Natural killer cell (primary cell): ENCODE measurements around the gene FOXC2. TPM values are rescaled to one million over a fixed set of nuclear protein-coding genes. Genes with fewer than 3 reads are reported as not detected.

Experiments used
- ATAC-seq, 3 donors: fragments of 150-1000 bp in 2 of 3; fragments of 200-7000 bp in 1 of 3; cut with Tn5 transposase; 1 replicate in 1 of 3; 2 replicates in 2 of 3; pipeline ENCODE4 v1.10.0; 2021; ENCODE audit warnings: mild to moderate bottlenecking in 2 of 3, moderate library complexity in 2 of 3
- DNase-seq, 2 donors: peaks; one replicate each; pipeline versions ENCODE4 v3.0.0 to v3.0.0-alpha.2; 2013 to 2021; ENCODE audit warnings: mixed read lengths in 1 of 2
- H3K27ac ChIP-seq: one replicate; pipeline ENCODE4 v1.5.1; 2013; ENCODE audit warnings: mild to moderate bottlenecking, low read length
- H3K27me3 ChIP-seq: one replicate; pipeline ENCODE4 v1.6.1; 2013; ENCODE audit warnings: low read length; ENCODE audit not compliant: control insufficient read depth, insufficient read depth
- H3K36me3 ChIP-seq: one replicate; pipeline ENCODE4 v1.6.1; 2013; ENCODE audit warnings: low read length; ENCODE audit not compliant: control insufficient read depth, insufficient read depth
- H3K4me1 ChIP-seq: one replicate; pipeline ENCODE4 v1.6.1; 2013; ENCODE audit warnings: low read length; ENCODE audit not compliant: control insufficient read depth, insufficient read depth
- H3K4me3 ChIP-seq: one replicate; pipeline ENCODE4 v1.5.1; 2013; ENCODE audit warnings: low read length
- H3K9me3 ChIP-seq: one replicate; pipeline ENCODE4 v1.6.1; 2013; ENCODE audit warnings: low read length; ENCODE audit not compliant: control insufficient read depth, insufficient read depth
- H3K27ac Mint-ChIP-seq, 2 donors: one replicate each; pipeline ENCODE4 v1.8.0; 2022; ENCODE audit warnings: mild to moderate bottlenecking in 2 of 2, mixed read lengths in 2 of 2, moderate library complexity in 1 of 2
- H3K27me3 Mint-ChIP-seq, 2 donors: one replicate each; pipeline ENCODE4 v1.8.0; 2022; ENCODE audit warnings: low read depth in 2 of 2, mixed read lengths in 2 of 2
- H3K36me3 Mint-ChIP-seq: one replicate; pipeline ENCODE4 v1.8.0; 2022; ENCODE audit warnings: mixed read lengths
- H3K4me1 Mint-ChIP-seq, 2 donors: one replicate each; pipeline ENCODE4 v1.8.0; 2022; ENCODE audit warnings: mixed read lengths in 2 of 2
- H3K4me3 Mint-ChIP-seq: one replicate; pipeline ENCODE4 v1.8.0; 2022; ENCODE audit warnings: mild to moderate bottlenecking, moderate library complexity, mixed read lengths
- H3K9me3 Mint-ChIP-seq, 2 donors: one replicate each; pipeline ENCODE4 v1.8.0; 2022; ENCODE audit warnings: mixed read lengths in 2 of 2
- CTCF ChIP-seq: fragments of 200-600 bp; IDR thresholded peaks from one replicate; pipeline ENCODE4 v1.8.0; 2022; ENCODE audit warnings: antibody characterized with exemption
- WGBS: methylation state at CpG from one replicate; pipeline ENCODE4 v1.1.7; 2013; ENCODE audit warnings: missing lambda C conversion rate; ENCODE audit not compliant: insufficient coverage; 5-methylcytosine and 5-hydroxymethylcytosine counted together
- intact Hi-C: fragments of 100-400 bp; cut with micrococcal nuclease; formaldehyde crosslinking; loops from one replicate; pipeline ENCODE4 v1.14.2; 2022
- total RNA-seq, 4 donors: library from RNA; stranded (reverse); fragments of 120-200 nt in 1 of 4; gene quantifications; one replicate each; pipeline versions ENCODE4 v1.2.3 to v1.2.4, GENCODE V29; 2013 to 2022

Gene FOXC2
- total RNA-seq, 3 donors from 2014 or later (not counting 1 experiment from before 2014, with no cell fraction given), result 0.14 TPM; not detected in 2

GRCh38 chr16:86537486-86537885, 29.1 kb upstream of the FOXC2 start:
- no peaks in the 10 kb centered on the region for H3K4me1 Mint-ChIP-seq
- H3K27me3 ChIP-seq, result no peaks in the 10 kb centered on the region
- H3K36me3 Mint-ChIP-seq, result no peaks in the 10 kb centered on the region
- no peak overlapping the region for H3K4me3 Mint-ChIP-seq
- ATAC-seq (no peak), DNase-seq (no peak)
- peaks cover 44% of the 10 kb centered on the region for H3K36me3 ChIP-seq
- no peaks in the 10 kb centered on the region for H3K9me3 ChIP-seq
- H3K4me1 ChIP-seq, result no peaks in the 10 kb centered on the region
- no peak overlapping the region for H3K27ac Mint-ChIP-seq
- no peak for TF ChIP-seq CTCF
- no peaks in the 10 kb centered on the region for H3K27me3 Mint-ChIP-seq
- H3K4me3 ChIP-seq, result no peak overlapping the region
- no peak overlapping the region for H3K27ac ChIP-seq
- WGBS, result 98% methylated on average over 4 of the region's 4 CpGs
- no peaks in the 10 kb centered on the region for H3K9me3 Mint-ChIP-seq
- intact Hi-C loops, result no loop called here

GRCh38 chr16:86538196-86538780, 28.3 kb upstream of the FOXC2 start:
- Mint-ChIP-seq H3K4me3 (no peak overlapping the region), H3K4me1 (no peaks in the 10 kb centered on the region), H3K36me3 (no peaks in the 10 kb centered on the region), H3K9me3 (no peaks in the 10 kb centered on the region), H3K27ac (no peak overlapping the region), H3K27me3 (no peaks in the 10 kb centered on the region)
- ATAC-seq (no peak), DNase-seq (no peak)
- Histone ChIP-seq H3K4me3 (no peak overlapping the region), H3K27ac (no peak overlapping the region), H3K9me3 (no peaks in the 10 kb centered on the region), H3K36me3 (peaks cover 45% of the 10 kb centered on the region), H3K27me3 (no peaks in the 10 kb centered on the region), H3K4me1 (no peaks in the 10 kb centered on the region)
- no peak for TF ChIP-seq CTCF
- intact Hi-C loops, result no loop called here
- 96% methylated on average over 17 of the region's 17 CpGs for WGBS

DNA sequence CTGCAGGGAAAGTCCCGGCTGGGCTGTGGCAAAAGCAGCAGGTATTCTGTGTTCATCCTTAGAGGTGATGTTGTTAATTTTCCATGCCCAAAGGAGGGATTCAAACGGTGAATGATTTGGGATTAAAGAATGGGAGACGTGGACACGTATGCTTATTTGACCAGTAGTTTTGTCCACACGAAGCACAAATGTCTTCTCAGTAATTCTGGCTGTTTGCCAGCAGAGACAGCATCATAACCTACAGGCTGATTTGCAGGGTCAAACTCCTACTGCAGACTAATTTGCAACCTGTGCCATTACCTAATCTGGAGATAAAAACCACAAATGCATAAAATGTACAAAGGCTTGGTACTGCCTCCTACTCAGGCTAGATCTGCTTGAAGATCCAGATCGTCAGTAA, 25.7 kb upstream of the FOXC2 start:
- no peak for ATAC-seq
- Mint-ChIP-seq H3K27ac (no peak overlapping the region), H3K36me3 (peaks cover 10% of the 10 kb centered on the region), H3K4me1 (peaks cover 0 to 4% of the 10 kb centered on the region in 2 donors), H3K4me3 (no peak overlapping the region), H3K9me3 (no peaks in the 10 kb centered on the region), H3K27me3 (no peaks in the 10 kb centered on the region)
- no peak overlapping the region for H3K27ac ChIP-seq
- WGBS, result 91% methylated on average over 6 of the region's 6 CpGs
- DNase-seq, result no peak
- H3K4me3 ChIP-seq, result no peak overlapping the region
- no peak for TF ChIP-seq CTCF
- H3K36me3 ChIP-seq, result peaks cover 55% of the 10 kb centered on the region
- H3K4me1 ChIP-seq, result no peaks in the 10 kb centered on the region
- no peaks in the 10 kb centered on the region for H3K27me3 ChIP-seq
- intact Hi-C loops, result no loop called here
- H3K9me3 ChIP-seq, result no peaks in the 10 kb centered on the region

DNA sequence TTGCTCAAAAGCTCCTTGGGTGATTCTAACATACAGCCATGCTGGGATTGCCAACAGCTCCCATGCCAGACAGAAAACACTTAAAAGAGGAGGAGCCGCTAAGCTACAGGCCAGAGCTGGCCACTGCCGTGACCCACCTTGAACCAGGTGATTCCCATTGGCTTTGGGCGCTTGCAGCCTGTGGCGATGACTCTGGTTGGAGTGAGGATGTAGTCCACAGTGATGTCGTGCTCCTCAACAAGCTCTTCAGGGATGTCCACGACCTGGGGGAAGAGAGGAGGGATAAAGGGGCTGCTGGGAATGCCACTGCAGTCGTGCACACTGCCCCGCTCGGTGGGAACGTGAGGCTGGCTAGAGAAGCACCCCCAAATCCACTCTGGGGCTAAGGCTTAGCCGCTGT, 25.1 kb upstream of the FOXC2 start:
- DNase-seq (no peak), ATAC-seq (no peak)
- Mint-ChIP-seq H3K4me1 (peaks cover 0 to 4% of the 10 kb centered on the region in 2 donors), H3K9me3 (no peaks in the 10 kb centered on the region), H3K27ac (no peak overlapping the region), H3K27me3 (no peaks in the 10 kb centered on the region), H3K36me3 (peaks cover 10% of the 10 kb centered on the region), H3K4me3 (no peak overlapping the region)
- Histone ChIP-seq H3K27me3 (no peaks in the 10 kb centered on the region), H3K4me1 (no peaks in the 10 kb centered on the region), H3K27ac (no peak overlapping the region), H3K36me3 (peaks cover 61% of the 10 kb centered on the region), H3K9me3 (no peaks in the 10 kb centered on the region), H3K4me3 (no peak overlapping the region)
- intact Hi-C loops, result no loop called here
- 93% methylated on average over 11 of the region's 11 CpGs for WGBS
- TF ChIP-seq CTCF, result no peak
